ENCODE measurements around the gene ZYX.
"Not testable (repeated sequence)": the region's sequence is repeated elsewhere in the genome, so short reads cannot be mapped to it uniquely, and the experiment has no call there.

Gene ZYX

GRCh38 chr7:143388051-143388450 is 6.9 kb downstream of the ZYX start:
- Histone ChIP-seq H3K36me3 (ENCODE audit: control insufficient read depth in 1 of 2, insufficient read depth in 2 of 2, low read length in 2 of 2) (peaks cover 41 to 50% of the 10 kb centered on the region in 2 donors), H3K4me3 (ENCODE audit: low read depth in 1 of 2, low read length in 2 of 2) (no peak overlapping the region)

GRCh38 chr7:143388491-143389101 is 7.5 kb downstream of the ZYX start:
- H3K4me3 ChIP-seq (ENCODE audit: low read depth in 1 of 2, low read length in 2 of 2): no peak overlapping the region
- H3K27me3 ChIP-seq (ENCODE audit: low read depth, low read length): no peaks in the 10 kb centered on the region
- H3K27ac ChIP-seq (ENCODE audit: low read length): no peak overlapping the region
- peaks cover 40 to 48% of the 10 kb centered on the region in 2 donors for H3K36me3 ChIP-seq (ENCODE audit: control insufficient read depth in 1 of 2, insufficient read depth in 2 of 2, low read length in 2 of 2)
- peaks cover 42 to 80% of the 10 kb centered on the region in 2 donors for H3K4me1 ChIP-seq (ENCODE audit: control insufficient read depth in 1 of 2, insufficient read depth in 2 of 2, low read length in 2 of 2)
- no peaks in the 10 kb centered on the region for H3K9me3 ChIP-seq (ENCODE audit: control insufficient read depth in 1 of 2, low read length in 2 of 2)

More at GRCh38 chr7:143388051-143388450, 6.9 kb downstream of the ZYX start:
- H3K4me1 ChIP-seq (ENCODE audit: control insufficient read depth in 1 of 2, insufficient read depth in 2 of 2, low read length in 2 of 2): peaks cover 44 to 81% of the 10 kb centered on the region in 2 donors
- H3K27me3 ChIP-seq (ENCODE audit: low read depth, low read length): no peaks in the 10 kb centered on the region
- no peak overlapping the region for H3K27ac ChIP-seq (ENCODE audit: low read length)
- no peaks in the 10 kb centered on the region for H3K9me3 ChIP-seq (ENCODE audit: control insufficient read depth in 1 of 2, low read length in 2 of 2)

- H3K4me3 ChIP-seq (ENCODE audit: low read depth in 1 of 2, low read length in 2 of 2): no peak overlapping the region
- H3K9me3 ChIP-seq (ENCODE audit: control insufficient read depth in 1 of 2, low read length in 2 of 2): no peaks in the 10 kb centered on the region
- H3K27ac ChIP-seq (ENCODE audit: low read length): no peak overlapping the region
- peaks cover 40 to 46% of the 10 kb centered on the region in 2 donors for H3K36me3 ChIP-seq (ENCODE audit: control insufficient read depth in 1 of 2, insufficient read depth in 2 of 2, low read length in 2 of 2)
- H3K27me3 ChIP-seq (ENCODE audit: low read depth, low read length): no peaks in the 10 kb centered on the region
- H3K4me1 ChIP-seq (ENCODE audit: control insufficient read depth in 1 of 2, insufficient read depth in 2 of 2, low read length in 2 of 2): peaks cover 35 to 71% of the 10 kb centered on the region in 2 donors
Measured at GRCh38 chr7:143389316-143390103, 8.4 kb downstream of the ZYX start.

GRCh38 chr7:143390104-143390772 is 9.1 kb downstream of the ZYX start:
- H3K4me1 ChIP-seq (ENCODE audit: control insufficient read depth in 1 of 2, insufficient read depth in 2 of 2, low read length in 2 of 2): peaks cover 30 to 67% of the 10 kb centered on the region in 2 donors
- no peaks in the 10 kb centered on the region for H3K27me3 ChIP-seq (ENCODE audit: low read depth, low read length)
- no peaks in the 10 kb centered on the region for H3K9me3 ChIP-seq (ENCODE audit: control insufficient read depth in 1 of 2, low read length in 2 of 2)
- peaks cover 40 to 42% of the 10 kb centered on the region in 2 donors for H3K36me3 ChIP-seq (ENCODE audit: control insufficient read depth in 1 of 2, insufficient read depth in 2 of 2, low read length in 2 of 2)
- H3K4me3 ChIP-seq (ENCODE audit: low read depth in 1 of 2, low read length in 2 of 2): no peak overlapping the region
- no peak overlapping the region for H3K27ac ChIP-seq (ENCODE audit: low read length)

- peak overlapping the region; percentile 97 for H3K27ac ChIP-seq (ENCODE audit: low read length)
- peaks cover 40 to 41% of the 10 kb centered on the region in 2 donors for H3K36me3 ChIP-seq (ENCODE audit: control insufficient read depth in 1 of 2, insufficient read depth in 2 of 2, low read length in 2 of 2)
Measured at GRCh38 chr7:143390773-143391317, 9.7 kb downstream of the ZYX start.

GRCh38 chr7:143391462-143392404 is 10.6 kb downstream of the ZYX start:
- H3K4me1 ChIP-seq (ENCODE audit: control insufficient read depth in 1 of 2, insufficient read depth in 2 of 2, low read length in 2 of 2): peaks cover 26 to 57% of the 10 kb centered on the region in 2 donors

More at GRCh38 chr7:143390773-143391317, 9.7 kb downstream of the ZYX start:
- peaks cover 31 to 65% of the 10 kb centered on the region in 2 donors for H3K4me1 ChIP-seq (ENCODE audit: control insufficient read depth in 1 of 2, insufficient read depth in 2 of 2, low read length in 2 of 2)
- no peaks in the 10 kb centered on the region for H3K9me3 ChIP-seq (ENCODE audit: control insufficient read depth in 1 of 2, low read length in 2 of 2)
- no peak overlapping the region for H3K4me3 ChIP-seq (ENCODE audit: low read depth in 1 of 2, low read length in 2 of 2)
- H3K27me3 ChIP-seq (ENCODE audit: low read depth, low read length): no peaks in the 10 kb centered on the region

GRCh38 chr7:143392427-143392826 is 11.3 kb downstream of the ZYX start:
- peak overlapping the region; percentile 97 for H3K27ac ChIP-seq (ENCODE audit: low read length)
- H3K9me3 ChIP-seq (ENCODE audit: control insufficient read depth in 1 of 2, low read length in 2 of 2); H3K27me3 ChIP-seq (ENCODE audit: low read depth, low read length); H3K4me3 ChIP-seq (ENCODE audit: low read depth in 1 of 2, low read length in 2 of 2): not testable (repeated sequence)
- peaks cover 39 to 41% of the 10 kb centered on the region in 2 donors for H3K36me3 ChIP-seq (ENCODE audit: control insufficient read depth in 1 of 2, insufficient read depth in 2 of 2, low read length in 2 of 2)
- H3K4me1 ChIP-seq (ENCODE audit: control insufficient read depth in 1 of 2, insufficient read depth in 2 of 2, low read length in 2 of 2): peaks cover 26 to 50% of the 10 kb centered on the region in 2 donors

More at GRCh38 chr7:143391462-143392404, 10.6 kb downstream of the ZYX start:
- Histone ChIP-seq H3K36me3 (ENCODE audit: control insufficient read depth in 1 of 2, insufficient read depth in 2 of 2, low read length in 2 of 2) (peaks cover 40 to 41% of the 10 kb centered on the region in 2 donors), H3K27ac (ENCODE audit: low read length) (peak overlapping the region; percentile 97), H3K27me3 (ENCODE audit: low read depth, low read length) (no peaks in the 10 kb centered on the region), H3K9me3 (ENCODE audit: control insufficient read depth in 1 of 2, low read length in 2 of 2) (no peaks in the 10 kb centered on the region), H3K4me3 (ENCODE audit: low read depth in 1 of 2, low read length in 2 of 2) (peak overlapping the region; percentile 21 to 37)

GRCh38 chr7:143392875-143393266 is 11.7 kb downstream of the ZYX start:
- Histone ChIP-seq H3K4me3 (ENCODE audit: low read depth in 1 of 2, low read length in 2 of 2) (no peak overlapping the region), H3K27ac (ENCODE audit: low read length) (no peak overlapping the region), H3K36me3 (ENCODE audit: control insufficient read depth in 1 of 2, insufficient read depth in 2 of 2, low read length in 2 of 2) (peaks cover 35 to 37% of the 10 kb centered on the region in 2 donors), H3K27me3 (ENCODE audit: low read depth, low read length) (no peaks in the 10 kb centered on the region), H3K9me3 (ENCODE audit: control insufficient read depth in 1 of 2, low read length in 2 of 2) (no peaks in the 10 kb centered on the region), H3K4me1 (ENCODE audit: control insufficient read depth in 1 of 2, insufficient read depth in 2 of 2, low read length in 2 of 2) (peaks cover 26 to 47% of the 10 kb centered on the region in 2 donors)

GRCh38 chr7:143393267-143394041 is 12.3 kb downstream of the ZYX start:
- Histone ChIP-seq H3K4me1 (ENCODE audit: control insufficient read depth in 1 of 2, insufficient read depth in 2 of 2, low read length in 2 of 2) (peaks cover 26 to 46% of the 10 kb centered on the region in 2 donors), H3K4me3 (ENCODE audit: low read depth in 1 of 2, low read length in 2 of 2) (no peak overlapping the region), H3K27me3 (ENCODE audit: low read depth, low read length) (no peaks in the 10 kb centered on the region), H3K36me3 (ENCODE audit: control insufficient read depth in 1 of 2, insufficient read depth in 2 of 2, low read length in 2 of 2) (peaks cover 29 to 32% of the 10 kb centered on the region in 2 donors), H3K27ac (ENCODE audit: low read length) (no peak overlapping the region), H3K9me3 (ENCODE audit: control insufficient read depth in 1 of 2, low read length in 2 of 2) (no peaks in the 10 kb centered on the region)

- Histone ChIP-seq H3K4me1 (ENCODE audit: control insufficient read depth in 1 of 2, insufficient read depth in 2 of 2, low read length in 2 of 2) (peaks cover 26 to 44% of the 10 kb centered on the region in 2 donors), H3K36me3 (ENCODE audit: control insufficient read depth in 1 of 2, insufficient read depth in 2 of 2, low read length in 2 of 2) (peaks cover 23 to 28% of the 10 kb centered on the region in 2 donors), H3K27ac (ENCODE audit: low read length) (no peak overlapping the region), H3K4me3 (ENCODE audit: low read depth in 1 of 2, low read length in 2 of 2) (no peak overlapping the region), H3K9me3 (ENCODE audit: control insufficient read depth in 1 of 2, low read length in 2 of 2) (no peaks in the 10 kb centered on the region), H3K27me3 (ENCODE audit: low read depth, low read length) (no peaks in the 10 kb centered on the region)
Measured at GRCh38 chr7:143394068-143394467, 12.9 kb downstream of the ZYX start.

Data from muscle layer of duodenum (tissue), 2 donors.